Suprapubic skin (tissue), 4 donors: Measurements from ENCODE around the gene TUBG2.

Source experiments
- EP300 ChIP-seq: sonication (generic); formaldehyde crosslinking; IDR thresholded peaks from one replicate; pipeline ENCODE4 v1.6.1; 2017; ENCODE audit warnings: antibody characterized with exemption
- POLR2AphosphoS5 ChIP-seq, 3 donors: sonication (generic); formaldehyde crosslinking; IDR thresholded peaks; one replicate each; pipeline ENCODE4 v1.6.1; 2017; ENCODE audit warnings: antibody characterized with exemption in 3 of 3
- TF ChIP-seq, protein P1 (sequence below), 2 donors: fragments of 200-600 bp in 1 of 2; fragments of 450-650 bp in 1 of 2; sonication (generic) in 1 of 2; IDR thresholded peaks; one replicate each; pipeline ENCODE4 v1.5.1; 2016 to 2019; ENCODE audit warnings: antibody characterized with exemption in 2 of 2, mild to moderate bottlenecking in 1 of 2, moderate library complexity in 1 of 2

DNA sequence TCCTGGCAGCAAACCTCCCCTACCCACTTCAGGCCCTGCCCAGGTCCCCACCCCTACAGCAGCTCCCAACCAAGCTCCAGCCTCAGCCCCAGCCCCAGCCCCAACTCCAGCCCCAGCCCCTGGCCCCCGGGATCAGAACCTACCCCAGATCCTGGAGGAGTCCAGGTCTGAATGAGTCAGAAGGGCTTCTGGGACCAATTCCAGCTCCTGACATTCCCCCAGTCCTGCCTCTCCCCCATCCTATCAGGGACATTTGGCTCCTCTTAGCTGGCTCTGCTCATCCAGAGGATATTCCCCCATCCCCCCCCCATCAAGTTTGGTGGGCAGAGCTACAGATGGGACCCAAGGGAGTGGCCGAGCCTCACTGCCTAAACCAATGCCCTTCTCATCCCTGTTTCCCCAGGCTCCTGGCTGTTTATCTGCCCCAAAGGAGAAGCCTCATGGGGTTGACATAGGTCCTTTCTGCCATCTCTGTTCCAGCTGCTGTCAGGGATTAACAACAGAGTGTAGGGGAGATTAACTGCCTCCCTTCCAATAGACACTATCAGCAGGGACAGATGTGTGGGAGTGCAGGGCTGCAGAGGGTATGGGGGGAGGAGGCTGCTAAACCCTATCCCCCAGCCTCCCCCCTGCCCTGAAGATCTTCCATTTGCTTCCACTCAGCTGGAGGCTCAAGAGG, 39.8 kb downstream of the TUBG2 start:
- TF ChIP-seq, protein P1, sequence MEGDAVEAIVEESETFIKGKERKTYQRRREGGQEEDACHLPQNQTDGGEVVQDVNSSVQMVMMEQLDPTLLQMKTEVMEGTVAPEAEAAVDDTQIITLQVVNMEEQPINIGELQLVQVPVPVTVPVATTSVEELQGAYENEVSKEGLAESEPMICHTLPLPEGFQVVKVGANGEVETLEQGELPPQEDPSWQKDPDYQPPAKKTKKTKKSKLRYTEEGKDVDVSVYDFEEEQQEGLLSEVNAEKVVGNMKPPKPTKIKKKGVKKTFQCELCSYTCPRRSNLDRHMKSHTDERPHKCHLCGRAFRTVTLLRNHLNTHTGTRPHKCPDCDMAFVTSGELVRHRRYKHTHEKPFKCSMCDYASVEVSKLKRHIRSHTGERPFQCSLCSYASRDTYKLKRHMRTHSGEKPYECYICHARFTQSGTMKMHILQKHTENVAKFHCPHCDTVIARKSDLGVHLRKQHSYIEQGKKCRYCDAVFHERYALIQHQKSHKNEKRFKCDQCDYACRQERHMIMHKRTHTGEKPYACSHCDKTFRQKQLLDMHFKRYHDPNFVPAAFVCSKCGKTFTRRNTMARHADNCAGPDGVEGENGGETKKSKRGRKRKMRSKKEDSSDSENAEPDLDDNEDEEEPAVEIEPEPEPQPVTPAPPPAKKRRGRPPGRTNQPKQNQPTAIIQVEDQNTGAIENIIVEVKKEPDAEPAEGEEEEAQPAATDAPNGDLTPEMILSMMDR (IDR thresholded peaks at IDR 0.05) = no peak
- TF ChIP-seq POLR2AphosphoS5 (IDR thresholded peaks at IDR 0.05) (no peak), EP300 (no peak)
